ENCODE measurements around the gene SPPL2B.

SPPL2B gene

GRCh38 chr19:2332341-2333026, 4.0 kb downstream of the SPPL2B start:
- TF ChIP-seq CTCF (conservative IDR thresholded peaks at IDR 0.05) = no peak
- peak overlapping the region; percentile 9; the same call in 1 of the 2 replicates for H3K27ac ChIP-seq

GRCh38 chr19:2333027-2333806, 4.7 kb downstream of the SPPL2B start:
- no peak for TF ChIP-seq CTCF (conservative IDR thresholded peaks at IDR 0.05)
- no peak overlapping the region for H3K27ac ChIP-seq

- no peak overlapping the region for H3K27ac ChIP-seq
- TF ChIP-seq CTCF (conservative IDR thresholded peaks at IDR 0.05) = 0 out of 2 replicates have a peak, but pooled peaks have one; percentile 12
Measured at GRCh38 chr19:2333807-2334211, 5.3 kb downstream of the SPPL2B start.

- H3K27ac ChIP-seq = no peak overlapping the region
- TF ChIP-seq CTCF (conservative IDR thresholded peaks at IDR 0.05) = no peak
Measured at GRCh38 chr19:2334426-2334825, 5.9 kb downstream of the SPPL2B start.

- no peak overlapping the region for H3K27ac ChIP-seq
- TF ChIP-seq CTCF (conservative IDR thresholded peaks at IDR 0.05) = no peak
Measured at GRCh38 chr19:2334986-2335846, 6.7 kb downstream of the SPPL2B start.

- no peak overlapping the region for H3K27ac ChIP-seq
- TF ChIP-seq CTCF (conservative IDR thresholded peaks at IDR 0.05) = no peak
Measured at GRCh38 chr19:2335848-2336247, 7.4 kb downstream of the SPPL2B start.

All from VCaP (cell line).